GM12865 (cell line): ENCODE data around the gene OPCML.

Source experiments
- DNase-seq: peaks from one replicate; pipeline ENCODE4 v3.0.0; 2010; ENCODE audit warnings: low read depth
- H3K4me3 ChIP-seq: 2 replicates; pipeline ENCODE4 v1.5.1; 2011; ENCODE audit warnings: mild to moderate bottlenecking, low read depth, low read length, control low read depth
- CTCF ChIP-seq: IDR thresholded peaks from 2 replicates; pipeline ENCODE4 v1.5.1; 2011; ENCODE audit warnings: low read length, control low read depth, low read depth, inconsistent platforms; ENCODE audit not compliant: insufficient read depth; ENCODE audit errors: missing control alignments

Gene OPCML

GRCh38 chr11:133026952-133027351, 505.3 kb downstream of the OPCML start:
- peak; percentile 5 for DNase-seq
- no peak for TF ChIP-seq CTCF
- no peak overlapping the region for H3K4me3 ChIP-seq

GRCh38 chr11:133024301-133024700, 508.0 kb downstream of the OPCML start:
- no peak for DNase-seq
- no peak for TF ChIP-seq CTCF
- no peak overlapping the region for H3K4me3 ChIP-seq

- no peak overlapping the region for H3K4me3 ChIP-seq
- TF ChIP-seq CTCF, result no peak
- no peak for DNase-seq
Observed at GRCh38 chr11:133023232-133023631, 509.1 kb downstream of the OPCML start.

GRCh38 chr11:133021553-133021952, 510.7 kb downstream of the OPCML start:
- TF ChIP-seq CTCF, result no peak
- no peak overlapping the region for H3K4me3 ChIP-seq
- no peak for DNase-seq

GRCh38 chr11:133020372-133020714, 512.0 kb downstream of the OPCML start:
- no peak for TF ChIP-seq CTCF
- DNase-seq, result no peak

GRCh38 chr11:133019545-133020371, 512.5 kb downstream of the OPCML start:
- no peak for DNase-seq
- no peak overlapping the region for H3K4me3 ChIP-seq
- no peak for TF ChIP-seq CTCF

More at GRCh38 chr11:133020372-133020714, 512.0 kb downstream of the OPCML start:
- H3K4me3 ChIP-seq, result no peak overlapping the region

- DNase-seq, result no peak
- TF ChIP-seq CTCF, result no peak
- no peak overlapping the region for H3K4me3 ChIP-seq
Observed at GRCh38 chr11:133015457-133015856, 516.8 kb downstream of the OPCML start.
